ENCODE data around the gene PACSIN2.

DNA sequence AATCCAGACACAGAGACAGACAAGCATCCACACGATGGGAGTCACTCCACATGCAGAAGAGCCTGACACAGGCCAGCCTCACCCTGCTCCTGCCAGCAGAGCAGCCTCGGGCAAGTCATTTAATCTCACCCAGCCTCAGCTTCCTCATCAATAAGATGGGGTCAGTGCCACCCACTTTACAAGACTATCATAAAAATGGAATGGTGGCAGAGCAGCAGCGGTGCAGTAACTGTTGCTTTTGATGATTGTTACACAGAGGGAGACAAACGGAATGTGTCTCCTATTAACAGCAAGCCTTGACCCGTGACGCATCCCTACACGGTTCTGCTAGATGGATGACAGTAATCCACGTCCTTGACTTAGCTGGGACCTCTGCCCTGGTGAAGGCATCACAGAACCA is 131.8 kb downstream of the PACSIN2 start:
- TF ChIP-seq POLR2A (IDR thresholded peaks at IDR 0.05) (no peak), EP300 (IDR thresholded peaks at IDR 0.05) (no peak)
- TF ChIP-seq, protein P1, sequence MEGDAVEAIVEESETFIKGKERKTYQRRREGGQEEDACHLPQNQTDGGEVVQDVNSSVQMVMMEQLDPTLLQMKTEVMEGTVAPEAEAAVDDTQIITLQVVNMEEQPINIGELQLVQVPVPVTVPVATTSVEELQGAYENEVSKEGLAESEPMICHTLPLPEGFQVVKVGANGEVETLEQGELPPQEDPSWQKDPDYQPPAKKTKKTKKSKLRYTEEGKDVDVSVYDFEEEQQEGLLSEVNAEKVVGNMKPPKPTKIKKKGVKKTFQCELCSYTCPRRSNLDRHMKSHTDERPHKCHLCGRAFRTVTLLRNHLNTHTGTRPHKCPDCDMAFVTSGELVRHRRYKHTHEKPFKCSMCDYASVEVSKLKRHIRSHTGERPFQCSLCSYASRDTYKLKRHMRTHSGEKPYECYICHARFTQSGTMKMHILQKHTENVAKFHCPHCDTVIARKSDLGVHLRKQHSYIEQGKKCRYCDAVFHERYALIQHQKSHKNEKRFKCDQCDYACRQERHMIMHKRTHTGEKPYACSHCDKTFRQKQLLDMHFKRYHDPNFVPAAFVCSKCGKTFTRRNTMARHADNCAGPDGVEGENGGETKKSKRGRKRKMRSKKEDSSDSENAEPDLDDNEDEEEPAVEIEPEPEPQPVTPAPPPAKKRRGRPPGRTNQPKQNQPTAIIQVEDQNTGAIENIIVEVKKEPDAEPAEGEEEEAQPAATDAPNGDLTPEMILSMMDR (IDR thresholded peaks at IDR 0.05), result no peak
